ENCODE measurements around the gene DNAJC5. TPM values are rescaled to one million over a fixed set of nuclear protein-coding genes. Genes with fewer than 3 reads are reported as not detected.
"Not testable (repeated sequence)": the region's sequence is repeated elsewhere in the genome, so short reads cannot be mapped to it uniquely, and the experiment has no call there.

DNAJC5 gene
- total and polyA plus RNA-seq, 7 donors: 13.1 to 33.6 (median 20.9) TPM

DNA sequence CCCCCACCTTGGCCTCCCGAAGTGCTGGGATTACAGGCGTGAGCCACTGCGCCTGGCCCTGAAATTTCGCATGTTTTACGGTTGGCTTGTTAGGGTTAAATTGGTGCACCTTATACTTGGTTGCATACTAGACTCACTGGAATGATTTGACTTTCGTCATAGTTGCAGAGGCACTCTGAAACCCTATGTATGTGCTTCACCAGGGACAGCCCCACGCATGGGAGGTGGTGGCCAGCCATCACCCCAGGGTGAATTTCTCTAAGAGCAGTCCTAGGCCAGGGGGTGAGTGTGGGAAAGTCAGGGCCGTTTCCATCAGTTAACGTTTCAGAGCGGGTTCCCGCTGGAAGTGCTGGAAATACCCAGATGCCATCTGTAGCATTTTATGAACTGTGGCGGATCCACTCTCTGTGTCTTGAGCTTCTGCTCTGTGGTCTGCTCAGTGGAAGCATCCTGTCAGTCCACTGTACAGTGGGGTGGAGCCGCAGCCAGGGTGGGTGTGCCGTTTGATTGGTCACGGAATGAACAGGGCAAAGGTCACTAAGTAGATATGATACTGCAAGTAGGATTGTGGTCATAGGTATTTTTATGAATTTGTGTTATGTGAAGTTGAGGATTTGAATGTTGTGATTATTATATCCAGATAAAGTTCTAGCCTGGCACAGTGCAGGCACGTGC lies 13.2 kb downstream of the DNAJC5 start:
- DNase-seq: no peak

DNA sequence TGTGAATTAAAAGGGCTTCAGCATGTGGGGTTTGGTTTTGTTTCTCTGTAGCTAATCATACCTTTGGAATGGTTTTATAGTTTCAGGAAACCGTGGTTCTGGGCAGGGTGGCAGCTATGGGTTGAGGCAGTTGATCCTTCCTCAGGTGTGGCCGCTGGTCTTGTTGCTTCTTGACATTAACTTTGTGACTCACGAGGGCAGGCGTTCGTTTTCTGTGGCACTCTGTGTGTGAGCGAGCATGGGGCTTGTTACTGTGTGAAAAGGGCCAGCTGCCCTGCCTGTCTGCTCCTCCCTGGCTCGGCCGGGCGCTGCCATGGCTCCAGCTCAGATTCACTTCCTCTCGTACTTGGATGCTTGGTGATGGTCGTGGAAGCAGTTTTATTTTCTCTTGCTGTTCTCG lies 16.2 kb downstream of the DNAJC5 start:
- DNase-seq (peak in 1 of 2 donors; percentile 38), ATAC-seq (peak; percentile 72 to 85 (median 76))
- no peaks in the 10 kb centered on the region for H3K4me1 ChIP-seq
- peaks cover 0 to 2% of the 10 kb centered on the region in 2 donors for H3K36me3 ChIP-seq (ENCODE audit: insufficient read depth in 1 of 2, low read depth in 1 of 2)
- H3K4me3 ChIP-seq: no peak overlapping the region
- H3K27ac ChIP-seq: peak overlapping the region; percentile 59
- TF ChIP-seq, protein P1, sequence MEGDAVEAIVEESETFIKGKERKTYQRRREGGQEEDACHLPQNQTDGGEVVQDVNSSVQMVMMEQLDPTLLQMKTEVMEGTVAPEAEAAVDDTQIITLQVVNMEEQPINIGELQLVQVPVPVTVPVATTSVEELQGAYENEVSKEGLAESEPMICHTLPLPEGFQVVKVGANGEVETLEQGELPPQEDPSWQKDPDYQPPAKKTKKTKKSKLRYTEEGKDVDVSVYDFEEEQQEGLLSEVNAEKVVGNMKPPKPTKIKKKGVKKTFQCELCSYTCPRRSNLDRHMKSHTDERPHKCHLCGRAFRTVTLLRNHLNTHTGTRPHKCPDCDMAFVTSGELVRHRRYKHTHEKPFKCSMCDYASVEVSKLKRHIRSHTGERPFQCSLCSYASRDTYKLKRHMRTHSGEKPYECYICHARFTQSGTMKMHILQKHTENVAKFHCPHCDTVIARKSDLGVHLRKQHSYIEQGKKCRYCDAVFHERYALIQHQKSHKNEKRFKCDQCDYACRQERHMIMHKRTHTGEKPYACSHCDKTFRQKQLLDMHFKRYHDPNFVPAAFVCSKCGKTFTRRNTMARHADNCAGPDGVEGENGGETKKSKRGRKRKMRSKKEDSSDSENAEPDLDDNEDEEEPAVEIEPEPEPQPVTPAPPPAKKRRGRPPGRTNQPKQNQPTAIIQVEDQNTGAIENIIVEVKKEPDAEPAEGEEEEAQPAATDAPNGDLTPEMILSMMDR (IDR thresholded peaks at IDR 0.05): no peak
- no peaks in the 10 kb centered on the region for H3K9me3 ChIP-seq
- intact Hi-C loops (cut with DNase I): no loop called here
- H3K27me3 ChIP-seq (ENCODE audit: insufficient read depth in 3 of 3, low read length in 2 of 3): no peaks in the 10 kb centered on the region
- 23 to 42% (median 27%) methylated on average over 12 of the region's 12 CpGs for WGBS, 3 donors

More for the DNA sequence above, 13.2 kb downstream of the DNAJC5 start:
- intact Hi-C loops (cut with DNase I): no loop called here
- 73 to 79% (median 78%) methylated on average over 16 of the region's 16 CpGs for WGBS, 3 donors
- Histone ChIP-seq H3K27ac (no peak overlapping the region), H3K36me3 (ENCODE audit: insufficient read depth in 1 of 2, low read depth in 1 of 2) (peaks cover 0 to 2% of the 10 kb centered on the region in 2 donors), H3K4me1 (peaks cover 3% of the 10 kb centered on the region), H3K27me3 (ENCODE audit: insufficient read depth in 3 of 3, low read length in 2 of 3) (no peaks in the 10 kb centered on the region), H3K4me3 (no peak overlapping the region), H3K9me3 (no peaks in the 10 kb centered on the region)
- TF ChIP-seq, protein P1 (IDR thresholded peaks at IDR 0.05): no peak
- no peak for ATAC-seq

DNA sequence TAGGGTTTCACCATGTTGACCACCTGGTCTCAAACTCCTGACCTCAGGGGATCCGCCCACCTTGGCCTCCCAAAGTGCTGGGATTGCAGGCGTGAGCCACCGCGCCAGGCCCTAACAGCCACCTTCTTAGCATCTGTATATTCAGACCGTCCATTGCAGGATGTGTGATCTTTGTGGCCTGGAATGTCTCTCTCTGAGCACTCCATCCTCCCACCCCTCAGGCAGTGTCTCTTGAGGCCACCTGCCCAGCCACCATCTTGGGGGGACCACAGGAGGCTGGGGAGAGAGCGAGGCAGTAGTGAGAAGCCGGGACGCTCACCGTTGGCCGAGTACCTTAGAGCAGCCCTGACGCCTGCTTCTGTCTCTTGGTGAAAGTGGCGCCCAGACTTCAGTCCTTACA lies 18.8 kb downstream of the DNAJC5 start:
- Histone ChIP-seq H3K36me3 (ENCODE audit: insufficient read depth in 1 of 2, low read depth in 1 of 2) (peaks cover 2 to 8% of the 10 kb centered on the region in 2 donors), H3K27ac (no peak overlapping the region), H3K27me3 (ENCODE audit: insufficient read depth in 3 of 3, low read length in 2 of 3) (no peaks in the 10 kb centered on the region), H3K4me1 (no peaks in the 10 kb centered on the region), H3K4me3 (no peak overlapping the region), H3K9me3 (no peaks in the 10 kb centered on the region)
- 94 to 96% (median 96%) methylated on average over 12 of the region's 12 CpGs for WGBS, 3 donors
- TF ChIP-seq, protein P1 (IDR thresholded peaks at IDR 0.05): no peak
- no peak for DNase-seq
- no peak for ATAC-seq
- intact Hi-C loops (cut with DNase I): no loop called here

DNA sequence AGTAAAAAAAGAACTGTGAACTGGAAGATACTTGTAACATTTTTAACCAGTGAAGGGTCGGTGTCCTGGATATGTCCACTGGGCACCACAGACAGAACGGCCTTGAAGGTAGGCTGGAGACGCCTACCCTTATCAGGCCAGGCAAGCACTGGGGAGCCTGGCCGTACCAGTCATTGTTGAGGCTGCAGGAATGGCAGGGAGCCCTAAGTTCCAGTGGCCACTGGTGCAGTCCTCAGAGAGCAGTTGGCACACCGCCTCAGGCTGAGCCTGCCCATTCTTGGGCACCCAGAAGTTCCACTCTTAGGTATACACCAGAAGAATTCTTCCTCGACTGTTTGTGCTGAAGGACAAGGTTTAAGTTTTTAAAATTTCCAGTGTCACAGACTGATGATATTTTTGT lies 20.5 kb downstream of the DNAJC5 start:
- intact Hi-C loops (cut with DNase I): no loop called here
- Histone ChIP-seq H3K27ac (no peak overlapping the region), H3K4me1 (no peaks in the 10 kb centered on the region), H3K4me3 (no peak overlapping the region), H3K36me3 (ENCODE audit: insufficient read depth in 1 of 2, low read depth in 1 of 2) (peaks cover 0 to 17% of the 10 kb centered on the region in 2 donors), H3K9me3 (no peaks in the 10 kb centered on the region), H3K27me3 (ENCODE audit: insufficient read depth in 3 of 3, low read length in 2 of 3) (no peaks in the 10 kb centered on the region)
- 74 to 87% (median 78%) methylated on average over 6 of the region's 6 CpGs for WGBS, 3 donors
- ATAC-seq (peak in 3 of 4 donors; percentile 48 to 64 (median 60)), DNase-seq (no peak)
- TF ChIP-seq, protein P1 (IDR thresholded peaks at IDR 0.05): no peak

- WGBS, 3 donors: 95 to 97% (median 97%) methylated on average over 8 of the region's 8 CpGs
Measured at GRCh38 chr20:63916371-63916939, 21.5 kb downstream of the DNAJC5 start.

More at GRCh38 chr20:63916371-63916939, 21.5 kb downstream of the DNAJC5 start:
- intact Hi-C loops (cut with DNase I); H3K27me3 ChIP-seq (ENCODE audit: insufficient read depth in 3 of 3, low read length in 2 of 3); H3K9me3 ChIP-seq; H3K4me3 ChIP-seq; H3K4me1 ChIP-seq; H3K27ac ChIP-seq; ATAC-seq; DNase-seq: not testable (repeated sequence)
- peaks cover 0 to 21% of the 10 kb centered on the region in 2 donors for H3K36me3 ChIP-seq (ENCODE audit: insufficient read depth in 1 of 2, low read depth in 1 of 2)

Data from psoas muscle (tissue), 8 donors.